Activated CD4-positive, CD25-positive, alpha-beta regulatory T cell (primary cell): ENCODE results near the gene HDLBP.

ENCODE experiments used
- DNase-seq, 4 experiments: peaks; one replicate each; lab custom pipeline; 2025; lab: John Stamatoyannopoulos, UW

HDLBP gene

GRCh38 chr2:241229563-241230401, 85.7 kb downstream of the HDLBP start:
- no peak for DNase-seq

GRCh38 chr2:241228860-241229516, 86.5 kb downstream of the HDLBP start:
- no peak for DNase-seq

- no peak for DNase-seq
Observed at GRCh38 chr2:241228081-241228859, 87.2 kb downstream of the HDLBP start.

GRCh38 chr2:241227594-241227993, 87.9 kb downstream of the HDLBP start:
- no peak for DNase-seq

GRCh38 chr2:241226723-241227572, 88.5 kb downstream of the HDLBP start:
- DNase-seq = no peak

- no peak for DNase-seq
Observed at GRCh38 chr2:241225983-241226382, 89.5 kb downstream of the HDLBP start.

GRCh38 chr2:241225545-241225944, 89.9 kb downstream of the HDLBP start:
- DNase-seq = no peak

GRCh38 chr2:241224851-241225438, 90.5 kb downstream of the HDLBP start:
- DNase-seq = no peak

- DNase-seq = no peak
Observed at GRCh38 chr2:241224018-241224850, 91.2 kb downstream of the HDLBP start.

- no peak for DNase-seq
Observed at GRCh38 chr2:241223211-241224017, 92.1 kb downstream of the HDLBP start.

- DNase-seq = no peak
Observed at GRCh38 chr2:241219856-241220356, 95.6 kb downstream of the HDLBP start.

- DNase-seq = no peak
Observed at GRCh38 chr2:241219030-241219382, 96.5 kb downstream of the HDLBP start.

GRCh38 chr2:241218131-241219029, 97.1 kb downstream of the HDLBP start:
- peak in 2 of 4 experiments; percentile 17 to 20 for DNase-seq

- DNase-seq = peak in 2 of 4 experiments; percentile 9 to 17
Observed at GRCh38 chr2:241217320-241218031, 98.0 kb downstream of the HDLBP start.

GRCh38 chr2:241216211-241216761, 99.2 kb downstream of the HDLBP start:
- DNase-seq = no peak

- no peak for DNase-seq
Observed at GRCh38 chr2:241215421-241215820, 100.1 kb downstream of the HDLBP start.

GRCh38 chr2:241214766-241215165, 100.7 kb downstream of the HDLBP start:
- DNase-seq = no peak
